SH-SY5Y (cell line): Measurements from ENCODE around the gene PDE11A.

Source experiments
- GATA2 ChIP-seq: IDR thresholded peaks from 2 replicates; pipeline ENCODE4 v1.6.1; 2011; ENCODE audit warnings: mild to moderate bottlenecking, low read depth, low read length
- GATA3 ChIP-seq: IDR thresholded peaks from 2 replicates; pipeline ENCODE4 v1.6.1; 2011; ENCODE audit warnings: low read depth, mild to moderate bottlenecking, low read length, moderate library complexity

DNA sequence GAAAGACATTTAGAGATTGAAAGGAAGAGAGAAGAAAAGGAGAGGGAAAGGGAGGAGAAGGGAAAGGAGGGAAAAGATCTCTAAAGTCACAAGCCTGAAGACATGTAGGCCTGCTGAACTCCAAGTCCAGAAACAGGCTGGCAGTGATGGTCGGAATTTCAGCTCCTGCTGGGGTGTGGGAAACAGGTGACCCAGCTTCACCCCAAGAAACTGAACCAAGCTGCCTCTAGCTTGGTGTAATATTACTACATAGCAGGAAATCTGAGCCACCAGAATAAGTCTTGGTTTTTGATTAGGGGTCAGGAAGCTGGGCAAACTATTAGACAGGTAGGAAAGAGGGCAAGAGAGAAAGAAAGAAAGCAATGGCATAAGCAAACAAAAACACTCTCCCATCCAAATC is 185.8 kb downstream of the PDE11A start:
- no peak for TF ChIP-seq GATA2
- no peak for TF ChIP-seq GATA3
